Esophagus muscularis mucosa (tissue), 4 donors: ENCODE data around the gene GSS. TPM values are rescaled to one million over a fixed set of nuclear protein-coding genes. Genes with fewer than 3 reads are reported as not detected.

Experiments used
- DNase-seq: peaks from one replicate; pipeline ENCODE4 v3.0.0-alpha.2; 2017; ENCODE audit errors: extremely low spot score
- H3K27ac ChIP-seq, 4 donors: fragments of 200-600 bp; sonication (generic); replicated peaks in 1 of 4; 1 replicate in 3 of 4; 2 replicates in 1 of 4; pipeline ENCODE4 v1.5.1; 2016 to 2019; ENCODE audit warnings: mild to moderate bottlenecking in 1 of 4
- H3K27me3 ChIP-seq, 4 donors: fragments of 200-600 bp; sonication (generic); one replicate each; pipeline versions ENCODE4 v1.5.1 to v1.6.0; 2016 to 2019
- H3K36me3 ChIP-seq, 4 donors: fragments of 200-600 bp; sonication (generic); one replicate each; pipeline ENCODE4 v1.5.1; 2016 to 2019
- H3K4me1 ChIP-seq, 4 donors: fragments of 200-600 bp; sonication (generic); one replicate each; pipeline ENCODE4 v1.5.1; 2016 to 2019
- H3K4me3 ChIP-seq, 4 donors: fragments of 200-600 bp; sonication (generic); 1 replicate in 2 of 4; 2 replicates in 2 of 4; pipeline ENCODE4 v1.5.1; 2016 to 2019; ENCODE audit warnings: mild to moderate bottlenecking in 4 of 4, moderate library complexity in 1 of 4
- H3K9me3 ChIP-seq, 4 donors: fragments of 200-600 bp; sonication (generic); 1 replicate in 3 of 4; 2 replicates in 1 of 4; pipeline ENCODE4 v1.5.1; 2016 to 2019
- EP300 ChIP-seq: sonication (generic); formaldehyde crosslinking; IDR thresholded peaks from one replicate; pipeline ENCODE4 v1.6.1; 2017; ENCODE audit warnings: antibody characterized with exemption
- POLR2A ChIP-seq: fragments of 450-650 bp; IDR thresholded peaks from one replicate; pipeline ENCODE4 v1.6.1; 2017; ENCODE audit warnings: antibody characterized with exemption, moderate library complexity, mild to moderate bottlenecking, low read depth
- POLR2AphosphoS5 ChIP-seq, 2 donors: sonication (generic); formaldehyde crosslinking; IDR thresholded peaks; one replicate each; pipeline ENCODE4 v1.6.1; 2017; ENCODE audit warnings: antibody characterized with exemption in 2 of 2
- WGBS: methylation state at CpG from one replicate; pipeline ENCODE4 v1.1.5; 2018; 5-methylcytosine and 5-hydroxymethylcytosine counted together
- intact Hi-C: fragments of 100-400 bp; cut with DNase I; formaldehyde crosslinking; loops from one replicate; pipeline ENCODE4 v1.15.1; 2023
- total RNA-seq, 4 donors: library from RNA; depleted of rRNA; stranded (reverse); fragments of >200 nt; gene quantifications; one replicate each; pipeline versions ENCODE4 v1.1.0 to v1.2.1, GENCODE V29; 2016
- TF ChIP-seq, protein P1 (sequence below), 3 experiments: fragments of 200-600 bp in 2 of 3; fragments of 450-650 bp in 1 of 3; sonication (generic) in 2 of 3; IDR thresholded peaks; one replicate each; pipeline ENCODE4 v1.5.1; 2017 to 2019; ENCODE audit warnings: antibody characterized with exemption in 3 of 3, mild to moderate bottlenecking in 2 of 3, moderate library complexity in 1 of 3

The GSS gene
- total RNA-seq, 4 donors from 2014 or later, result 27.7 to 36.1 (median 28.5) TPM

DNA sequence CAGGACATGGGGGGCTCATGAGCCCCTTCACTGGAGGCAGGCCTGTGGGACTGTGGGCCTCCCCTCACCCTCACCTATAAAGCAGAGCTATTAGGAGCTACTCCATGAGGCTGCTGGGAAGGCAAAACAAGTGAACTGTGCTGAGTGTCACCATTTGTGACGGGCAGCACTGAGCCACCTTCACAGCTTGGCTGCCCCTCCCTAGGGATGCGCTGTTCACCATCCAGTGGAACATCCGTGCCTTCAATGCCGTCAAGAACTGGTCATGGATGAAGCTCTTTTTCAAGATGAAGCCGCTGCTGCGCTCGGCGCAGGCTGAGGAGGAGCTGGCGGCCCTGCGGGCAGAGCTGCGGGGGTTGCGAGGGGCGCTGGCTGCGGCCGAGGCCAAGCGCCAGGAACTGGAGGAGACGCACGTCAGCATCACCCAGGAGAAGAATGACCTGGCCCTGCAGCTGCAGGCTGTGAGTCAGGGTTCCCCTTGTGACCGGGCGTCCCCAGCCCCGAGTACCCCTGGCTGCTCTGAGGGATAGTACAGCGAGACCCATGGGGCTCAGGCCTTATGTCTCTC is 38.4 kb upstream of the GSS start:
- WGBS, result 88% methylated on average over 6 of the region's 22 CpGs
- Histone ChIP-seq H3K4me1 (peaks cover 0 to 15% (median 12%) of the 10 kb centered on the region in 4 donors), H3K27ac (no peak overlapping the region), H3K27me3 (no peaks in the 10 kb centered on the region), H3K36me3 (peaks cover 17 to 97% (median 59%) of the 10 kb centered on the region in 4 donors), H3K9me3 (no peaks in the 10 kb centered on the region), H3K4me3 (no peak overlapping the region)
- intact Hi-C loops, result no loop called here
- TF ChIP-seq POLR2A, result no peak
- TF ChIP-seq, protein P1, sequence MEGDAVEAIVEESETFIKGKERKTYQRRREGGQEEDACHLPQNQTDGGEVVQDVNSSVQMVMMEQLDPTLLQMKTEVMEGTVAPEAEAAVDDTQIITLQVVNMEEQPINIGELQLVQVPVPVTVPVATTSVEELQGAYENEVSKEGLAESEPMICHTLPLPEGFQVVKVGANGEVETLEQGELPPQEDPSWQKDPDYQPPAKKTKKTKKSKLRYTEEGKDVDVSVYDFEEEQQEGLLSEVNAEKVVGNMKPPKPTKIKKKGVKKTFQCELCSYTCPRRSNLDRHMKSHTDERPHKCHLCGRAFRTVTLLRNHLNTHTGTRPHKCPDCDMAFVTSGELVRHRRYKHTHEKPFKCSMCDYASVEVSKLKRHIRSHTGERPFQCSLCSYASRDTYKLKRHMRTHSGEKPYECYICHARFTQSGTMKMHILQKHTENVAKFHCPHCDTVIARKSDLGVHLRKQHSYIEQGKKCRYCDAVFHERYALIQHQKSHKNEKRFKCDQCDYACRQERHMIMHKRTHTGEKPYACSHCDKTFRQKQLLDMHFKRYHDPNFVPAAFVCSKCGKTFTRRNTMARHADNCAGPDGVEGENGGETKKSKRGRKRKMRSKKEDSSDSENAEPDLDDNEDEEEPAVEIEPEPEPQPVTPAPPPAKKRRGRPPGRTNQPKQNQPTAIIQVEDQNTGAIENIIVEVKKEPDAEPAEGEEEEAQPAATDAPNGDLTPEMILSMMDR (IDR thresholded peaks at IDR 0.05), result no peak
- no peak for TF ChIP-seq POLR2AphosphoS5 (IDR thresholded peaks at IDR 0.05)
- TF ChIP-seq EP300, result no peak
- no peak for DNase-seq

DNA sequence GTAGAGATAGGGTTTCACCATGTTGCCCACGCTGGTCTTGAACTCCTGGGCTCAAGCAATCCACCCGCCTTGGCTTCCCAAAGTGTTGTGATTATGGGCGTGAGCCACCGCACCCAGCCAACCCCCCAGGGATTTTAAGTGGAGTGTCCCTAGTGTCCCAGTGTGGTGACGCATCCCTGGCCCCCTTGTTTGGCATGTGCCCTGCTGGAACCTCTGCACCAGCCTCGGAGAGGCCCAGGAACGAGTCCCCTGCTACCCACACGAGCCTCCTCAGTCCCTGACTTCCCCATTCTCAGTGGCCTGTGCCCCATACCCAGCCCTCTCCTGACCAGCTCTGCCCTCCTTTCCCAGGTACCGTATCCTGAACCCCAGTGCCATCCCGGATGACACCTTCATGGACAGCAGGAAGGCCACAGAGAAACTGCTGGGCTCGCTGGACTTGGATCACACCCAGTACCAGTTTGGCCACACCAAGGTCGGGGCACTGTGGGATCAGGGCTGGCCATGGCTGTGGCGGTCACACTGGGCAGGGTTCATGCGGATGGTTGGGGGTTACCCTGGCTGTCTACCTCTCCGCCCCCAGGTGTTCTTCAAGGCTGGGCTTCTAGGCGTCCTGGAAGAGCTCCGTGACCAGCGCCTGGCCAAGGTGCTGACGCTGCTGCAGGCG is 37.3 kb upstream of the GSS start:
- TF ChIP-seq, protein P1 (IDR thresholded peaks at IDR 0.05), result no peak
- TF ChIP-seq POLR2AphosphoS5 (IDR thresholded peaks at IDR 0.05) (no peak), POLR2A (no peak), EP300 (no peak)
- intact Hi-C loops, result no loop called here
- no peak for DNase-seq
- Histone ChIP-seq H3K9me3 (no peaks in the 10 kb centered on the region), H3K36me3 (peaks cover 9 to 95% (median 48%) of the 10 kb centered on the region in 4 donors), H3K4me1 (peaks cover 0 to 17% (median 13%) of the 10 kb centered on the region in 4 donors), H3K4me3 (no peak overlapping the region), H3K27ac (no peak overlapping the region), H3K27me3 (no peaks in the 10 kb centered on the region)
- WGBS, result 94% methylated on average over 19 of the region's 20 CpGs

DNA sequence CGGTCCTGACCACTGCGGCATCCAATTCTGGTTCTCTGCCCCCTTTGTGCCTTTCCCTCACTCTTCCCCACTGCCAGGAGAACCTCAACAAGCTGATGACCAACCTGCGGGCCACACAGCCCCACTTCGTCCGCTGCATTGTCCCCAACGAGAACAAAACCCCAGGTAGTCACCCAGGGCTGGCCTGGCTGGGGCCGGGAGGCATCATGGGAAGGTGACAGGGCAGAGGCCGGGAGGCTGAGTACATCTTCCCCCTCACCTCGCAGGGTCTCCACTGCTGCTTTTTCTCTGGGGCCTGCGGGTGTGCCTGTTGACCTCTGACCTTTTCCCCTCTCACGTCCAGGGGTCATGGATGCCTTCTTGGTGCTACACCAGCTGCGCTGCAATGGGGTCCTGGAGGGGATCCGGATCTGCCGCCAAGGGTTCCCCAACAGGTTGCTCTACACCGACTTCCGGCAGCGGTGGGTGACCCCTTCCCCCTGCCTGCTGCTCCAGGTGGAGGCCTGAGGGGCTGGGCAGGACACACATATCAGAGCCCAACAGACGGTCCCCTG is 35.1 kb upstream of the GSS start:
- WGBS, result 88% methylated on average over 18 of the region's 18 CpGs
- DNase-seq, result no peak
- TF ChIP-seq EP300, result no peak
- TF ChIP-seq, protein P1 (IDR thresholded peaks at IDR 0.05), result no peak
- no peak for TF ChIP-seq POLR2A
- TF ChIP-seq POLR2AphosphoS5 (IDR thresholded peaks at IDR 0.05), result no peak
- no peak overlapping the region for H3K4me3 ChIP-seq
- H3K27ac ChIP-seq, result no peak overlapping the region
- intact Hi-C loops, result no loop called here
- H3K36me3 ChIP-seq, result peaks cover under 1 to 80% (median 32%) of the 10 kb centered on the region in 4 donors
- peaks cover 0 to 4% (median 0%) of the 10 kb centered on the region in 4 donors for H3K27me3 ChIP-seq
- H3K9me3 ChIP-seq, result no peaks in the 10 kb centered on the region
- peaks cover 6 to 18% (median 9%) of the 10 kb centered on the region in 4 donors for H3K4me1 ChIP-seq

DNA sequence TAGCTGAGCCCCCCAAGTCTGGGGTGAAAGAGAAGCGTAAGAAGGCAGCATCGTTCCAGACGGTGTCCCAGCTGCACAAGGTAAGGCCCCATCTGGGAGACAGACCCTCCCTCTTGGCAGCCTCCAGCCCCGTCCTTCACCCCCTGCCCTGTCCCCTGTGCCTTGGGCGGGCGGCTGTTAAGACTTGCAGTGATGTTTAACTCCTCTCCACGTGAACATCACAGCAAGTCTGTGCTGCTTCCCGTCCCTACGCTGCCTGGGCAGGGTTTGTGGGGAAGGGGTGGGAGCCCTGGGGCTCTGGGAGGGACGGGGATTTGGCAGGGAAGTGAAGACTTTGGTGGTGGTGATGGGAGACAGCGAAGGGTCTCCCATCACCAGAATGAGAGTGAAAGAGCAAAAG is 34.6 kb upstream of the GSS start:
- WGBS, result 80% methylated on average over 11 of the region's 11 CpGs

More for the DNA sequence above, 34.6 kb upstream of the GSS start:
- intact Hi-C loops, result no loop called here
- peaks cover 6 to 18% (median 9%) of the 10 kb centered on the region in 4 donors for H3K4me1 ChIP-seq
- H3K36me3 ChIP-seq, result peaks cover 0 to 75% (median 27%) of the 10 kb centered on the region in 4 donors
- no peaks in the 10 kb centered on the region for H3K9me3 ChIP-seq
- DNase-seq, result no peak
- H3K27me3 ChIP-seq, result peaks cover 0 to 9% (median 0%) of the 10 kb centered on the region in 4 donors
- no peak for TF ChIP-seq POLR2AphosphoS5 (IDR thresholded peaks at IDR 0.05)
- no peak for TF ChIP-seq EP300
- TF ChIP-seq, protein P1 (IDR thresholded peaks at IDR 0.05), result no peak
- no peak for TF ChIP-seq POLR2A
- H3K27ac ChIP-seq, result no peak overlapping the region
- no peak overlapping the region for H3K4me3 ChIP-seq
